Vagina (tissue), 2 donors: Measurements from ENCODE around the gene ECEL1.

ENCODE experiments used
- CTCF ChIP-seq, 3 experiments: fragments of 450-650 bp in 2 of 3; fragments of 200-600 bp in 1 of 3; sonication (generic) in 1 of 3; IDR thresholded peaks; one replicate each; pipeline ENCODE4 v1.5.1; 2017 to 2019; ENCODE audit warnings: antibody characterized with exemption in 3 of 3, mild to moderate bottlenecking in 2 of 3, moderate library complexity in 2 of 3
- POLR2A ChIP-seq, 2 donors: fragments of 450-650 bp; IDR thresholded peaks; one replicate each; pipeline ENCODE4 v1.6.1; 2017; ENCODE audit warnings: antibody characterized with exemption in 2 of 2, mild to moderate bottlenecking in 2 of 2, moderate library complexity in 2 of 2

- TF ChIP-seq POLR2A (IDR thresholded peaks at IDR 0.05) (no peak), CTCF (IDR thresholded peaks at IDR 0.05) (no peak)
Measured at GRCh38 chr2:232486558-232487384, 863 bp downstream of the ECEL1 start.
